HG02973 (cell line): ENCODE results near the gene EXOSC2.
"Not testable (repeated sequence)": the region's sequence is repeated elsewhere in the genome, so short reads cannot be mapped to it uniquely, and the experiment has no call there.

ENCODE experiments used
- ATAC-seq: cut with Tn5 transposase; IDR thresholded peaks from one replicate; pipeline ENCODE4 v1.9.1; 2021; ENCODE audit warnings: moderate library complexity; ENCODE audit not compliant: unreplicated experiment

The EXOSC2 gene

GRCh38 chr9:130667120-130667435, 26.5 kb upstream of the EXOSC2 start:
- no peak for ATAC-seq

- no peak for ATAC-seq
Observed at GRCh38 chr9:130668196-130668595, 25.4 kb upstream of the EXOSC2 start.

DNA sequence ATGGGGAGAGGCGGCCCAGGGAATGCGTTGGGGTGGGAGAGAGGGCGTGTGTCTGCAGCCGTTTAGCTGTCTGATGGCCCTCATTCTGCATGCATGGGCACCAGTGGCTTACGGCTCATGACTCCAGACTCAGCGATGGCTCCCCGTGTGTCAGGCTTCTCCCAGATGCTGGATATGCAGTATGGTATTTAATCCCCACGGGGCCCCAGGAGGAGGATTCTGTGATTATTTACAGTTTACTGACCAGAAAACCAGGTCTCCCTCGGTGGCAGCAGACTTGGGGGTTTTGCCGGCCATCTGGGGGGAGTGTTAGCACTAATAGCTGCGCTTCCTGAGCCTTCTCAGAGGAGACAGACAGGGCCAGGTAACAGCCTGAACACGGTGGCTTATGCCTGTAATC, 24.9 kb upstream of the EXOSC2 start:
- no peak for ATAC-seq

DNA sequence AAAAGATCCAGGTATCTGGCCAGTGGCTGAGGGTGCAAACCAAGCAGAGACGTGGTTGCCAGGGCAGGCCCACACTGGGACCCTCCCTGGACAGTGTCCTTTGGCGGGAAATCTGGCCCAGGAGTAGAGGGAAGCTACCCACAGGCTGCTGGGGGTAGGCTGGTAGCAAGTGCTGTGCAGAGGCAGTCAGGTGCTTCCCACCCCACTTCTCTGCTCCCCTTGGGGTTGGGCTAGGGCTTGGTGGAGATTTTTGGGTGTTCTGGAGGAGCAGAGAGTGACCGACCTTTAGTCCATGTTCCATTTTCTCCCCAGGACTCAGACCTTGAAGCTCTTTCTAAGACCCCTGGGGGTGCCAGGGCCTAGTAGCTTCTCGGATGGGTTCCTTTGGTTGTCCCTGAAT, 23.6 kb upstream of the EXOSC2 start:
- ATAC-seq = no peak

DNA sequence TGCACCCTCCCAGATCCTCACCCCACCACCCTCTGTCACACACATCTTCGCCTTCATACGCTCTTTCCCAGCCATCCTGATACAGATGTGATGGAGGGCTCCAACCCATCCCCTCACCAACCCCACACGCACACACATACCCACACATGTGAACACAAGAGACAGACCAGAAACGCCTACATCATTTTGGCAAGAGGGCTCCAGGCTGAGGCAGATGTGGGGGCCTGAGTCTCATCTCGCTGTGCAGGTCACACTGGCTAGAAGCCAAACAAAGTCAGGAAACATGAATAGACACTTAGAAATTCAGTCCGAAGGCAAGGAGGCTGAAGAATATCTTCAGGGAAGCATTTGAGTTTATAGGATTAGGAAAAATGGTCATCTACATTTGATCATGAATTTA, 22.9 kb upstream of the EXOSC2 start:
- no peak for ATAC-seq

DNA sequence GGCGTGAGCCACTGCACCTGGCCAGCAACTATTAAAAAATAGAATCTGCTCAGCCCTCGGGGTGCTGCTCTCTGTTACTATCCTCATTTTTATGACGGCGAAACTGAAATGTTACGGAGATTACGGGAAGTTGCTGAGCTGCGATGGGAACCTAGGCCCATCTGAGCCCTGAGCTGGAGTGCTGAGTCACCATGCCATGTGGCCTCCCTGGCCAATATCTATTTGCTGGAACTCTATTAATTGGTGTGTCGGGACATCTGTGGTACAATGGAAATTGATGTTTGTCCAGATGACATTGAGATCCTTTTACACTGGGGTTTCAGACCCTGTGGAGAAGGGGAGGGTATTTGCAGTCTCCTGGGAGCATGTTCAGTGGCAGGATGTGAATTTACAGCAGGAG, 21.1 kb upstream of the EXOSC2 start:
- no peak for ATAC-seq

- ATAC-seq = no peak
Observed at GRCh38 chr9:130672933-130673615, 20.5 kb upstream of the EXOSC2 start.

- no peak for ATAC-seq
Observed at GRCh38 chr9:130675396-130675795, 18.2 kb upstream of the EXOSC2 start.

- no peak for ATAC-seq
Observed at GRCh38 chr9:130677252-130677651, 16.3 kb upstream of the EXOSC2 start.

- no peak for ATAC-seq
Observed at GRCh38 chr9:130680836-130681768, 12.5 kb upstream of the EXOSC2 start.

DNA sequence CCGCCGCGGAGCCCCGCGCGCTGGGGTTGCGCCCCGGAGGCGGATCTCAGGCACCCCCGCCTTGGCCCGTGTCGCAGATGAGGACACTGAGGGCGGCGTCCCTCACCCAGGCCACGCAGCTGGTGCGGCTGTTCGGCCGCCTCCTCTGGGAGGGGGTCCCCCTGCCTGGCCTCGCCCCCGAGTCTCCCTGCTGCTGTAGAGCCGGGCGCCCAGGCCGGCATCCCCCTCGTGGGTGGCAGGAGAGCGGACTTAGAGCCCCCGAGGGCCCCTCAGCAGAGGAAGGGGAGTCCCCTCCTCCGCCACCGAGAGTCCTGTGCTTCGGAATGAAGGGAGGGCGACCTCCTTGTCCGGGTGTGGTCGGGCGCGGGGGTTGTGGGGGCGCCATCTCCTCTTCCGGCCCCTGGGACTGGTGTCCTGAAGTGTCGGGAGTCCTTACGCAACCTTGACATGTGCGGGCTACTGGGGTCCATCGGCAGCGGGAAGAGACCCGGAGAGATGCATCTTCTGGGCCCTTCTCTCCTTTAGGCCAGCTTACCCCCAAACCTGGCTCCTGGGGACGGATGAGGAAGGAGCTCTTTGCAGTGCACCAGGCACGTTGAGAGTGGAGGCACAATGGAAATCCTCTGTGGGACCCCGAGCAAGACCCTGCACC, 11.7 kb upstream of the EXOSC2 start:
- ATAC-seq = no peak

DNA sequence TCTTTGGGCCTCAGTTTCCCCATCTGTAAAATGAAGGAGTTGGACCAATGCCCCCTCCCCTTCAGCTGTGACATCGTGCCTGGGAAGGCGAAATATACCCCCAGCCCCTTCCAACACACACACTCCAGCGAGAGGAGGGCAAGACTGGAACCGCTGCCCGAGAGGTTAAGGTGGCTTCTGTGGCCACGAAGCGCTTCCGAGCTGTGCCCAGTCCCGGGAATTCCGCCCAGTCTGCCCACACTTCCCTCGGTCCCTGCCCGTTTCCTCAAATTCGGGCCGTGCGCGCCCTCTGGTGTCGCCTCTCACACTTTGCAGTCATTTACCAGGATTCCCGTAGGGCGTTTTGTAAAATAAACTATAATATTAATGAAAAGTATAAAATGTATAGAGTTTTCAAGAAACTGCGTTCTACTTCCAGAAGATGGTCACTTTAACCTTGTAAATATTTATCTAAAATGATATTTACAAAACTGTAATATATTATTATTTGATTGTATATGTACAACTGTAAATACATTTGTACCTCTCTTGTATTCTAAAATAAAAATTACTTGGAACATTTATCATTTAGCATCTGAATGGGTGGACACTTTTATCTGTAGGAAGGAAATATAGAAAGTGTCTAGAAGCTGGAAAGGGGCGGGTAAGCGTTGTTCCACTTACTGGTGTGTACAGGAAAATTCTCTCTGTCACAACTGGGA, 11.0 kb upstream of the EXOSC2 start:
- no peak for ATAC-seq

GRCh38 chr9:130685104-130685503, 8.5 kb upstream of the EXOSC2 start:
- no peak for ATAC-seq

GRCh38 chr9:130685945-130686344, 7.6 kb upstream of the EXOSC2 start:
- not testable (repeated sequence) for ATAC-seq

DNA sequence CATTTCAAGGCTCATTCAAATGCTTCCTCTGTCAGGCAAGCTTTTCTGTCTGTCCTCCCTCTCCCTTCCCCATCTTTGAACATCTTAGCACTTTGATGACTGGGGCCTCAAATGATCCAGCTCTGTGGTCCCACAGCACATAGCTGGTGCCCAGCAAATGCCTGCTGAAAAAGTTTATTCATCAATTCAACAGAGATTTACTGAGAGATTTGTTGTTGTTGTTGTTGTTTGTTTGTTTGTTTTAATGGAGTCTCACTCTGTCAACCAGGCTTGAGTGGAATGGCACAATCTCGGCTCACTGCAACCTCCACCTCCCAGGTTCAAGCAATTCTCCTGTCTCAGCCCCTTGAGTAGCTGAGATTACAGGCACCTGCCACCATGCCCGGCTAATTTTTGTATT, 6.0 kb upstream of the EXOSC2 start:
- ATAC-seq = no peak

GRCh38 chr9:130688072-130688471, 5.5 kb upstream of the EXOSC2 start:
- no peak for ATAC-seq

GRCh38 chr9:130689572-130689936, 4.0 kb upstream of the EXOSC2 start:
- no peak for ATAC-seq

GRCh38 chr9:130689937-130690700, 3.5 kb upstream of the EXOSC2 start:
- ATAC-seq = no peak

GRCh38 chr9:130692321-130692720, 1.3 kb upstream of the EXOSC2 start:
- ATAC-seq = no peak

DNA sequence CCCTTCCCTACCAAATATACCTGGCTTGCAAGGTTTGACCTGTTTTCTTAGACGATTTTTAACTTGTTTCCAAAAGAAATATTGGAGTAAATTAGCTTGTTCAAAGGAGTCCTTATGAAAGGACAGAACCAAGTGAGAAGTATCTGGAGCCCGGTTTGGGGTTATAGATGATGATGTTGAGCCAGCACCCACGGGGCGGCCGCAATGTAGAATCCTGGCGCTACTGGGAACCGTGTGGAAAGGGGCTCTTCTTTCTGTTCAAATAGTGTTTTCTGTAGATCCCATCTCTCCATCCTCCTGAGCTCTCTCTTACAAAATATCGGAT, 517 bp upstream of the EXOSC2 start:
- no peak for ATAC-seq

- no peak for ATAC-seq
Observed at GRCh38 chr9:130694205-130694604, 625 bp downstream of the EXOSC2 start.
